H1 (cell line): Measurements from ENCODE around the gene DDAH2. TPM values are rescaled to one million over a fixed set of nuclear protein-coding genes. Genes with fewer than 3 reads are reported as not detected.

Source experiments
- CTCF ChIA-PET: fragments of 300-600 bp; sonication (Branson Sonifier 250); formaldehyde crosslinking; loops from one replicate; lab custom pipeline; 2021; ENCODE audit not compliant: partially characterized antibody; lab: Charles Lee
- POLR2A ChIA-PET: fragments of 300-600 bp; sonication (Branson Sonifier 250); formaldehyde crosslinking; loops from one replicate; lab custom pipeline; 2021; ENCODE audit warnings: inconsistent platforms; ENCODE audit not compliant: partially characterized antibody; lab: Charles Lee
- DNase-seq, 2 experiments: peaks; one replicate each; pipeline versions ENCODE4 v3.0.0 to v3.0.0-alpha.2; 2010 to 2022; ENCODE audit warnings: low spot score in 2 of 2, low read depth in 1 of 2, mixed read lengths in 1 of 2
- FAIRE-seq: peaks from 2 replicates; lab custom pipeline; 2011; peaks lifted over from hg19 to GRCh38; lab: Jason Lieb, UNC
- H2AFZ ChIP-seq: 2 replicates; pipeline ENCODE4 v1.8.1; 2012; ENCODE audit warnings: low read length, inconsistent platforms
- H2AK5ac ChIP-seq: 2 replicates; pipeline ENCODE4 v1.6.1; 2013; ENCODE audit warnings: low read depth, low read length
- H2BK120ac ChIP-seq: replicated peaks from 2 replicates; pipeline ENCODE3; 2013; ENCODE audit warnings: low read depth, low read length, inconsistent platforms
- H2BK12ac ChIP-seq: 2 replicates; pipeline ENCODE4 v1.6.1; 2013; ENCODE audit warnings: low read depth, low read length
- H2BK15ac ChIP-seq: 2 replicates; pipeline ENCODE4 v1.6.1; 2013; ENCODE audit warnings: low read length
- H2BK20ac ChIP-seq: 2 replicates; pipeline ENCODE4 v1.6.1; 2013; ENCODE audit warnings: low read length
- H2BK5ac ChIP-seq: 2 replicates; pipeline ENCODE4 v1.6.1; 2013; ENCODE audit warnings: low read depth, low read length
- H3K14ac ChIP-seq: 2 replicates; pipeline ENCODE4 v1.6.1; 2013; ENCODE audit warnings: inconsistent platforms; ENCODE audit not compliant: insufficient read length
- H3K18ac ChIP-seq: 2 replicates; pipeline ENCODE4 v1.6.1; 2013; ENCODE audit warnings: low read length; ENCODE audit errors: extremely low read depth
- H3K23ac ChIP-seq: 2 replicates; pipeline ENCODE4 v1.6.1; 2013; ENCODE audit warnings: inconsistent platforms; ENCODE audit not compliant: insufficient read length
- H3K23me2 ChIP-seq: 2 replicates; pipeline ENCODE4 v1.6.1; 2013; ENCODE audit warnings: low read depth, low read length
- H3K27ac ChIP-seq: 2 replicates; pipeline ENCODE4 v1.6.1; 2011; ENCODE audit warnings: low read depth, low read length, inconsistent platforms
- H3K27me3 ChIP-seq, 4 experiments: replicated peaks in 1 of 4; 1 replicate in 1 of 4; 2 replicates in 3 of 4; pipeline versions ENCODE4 v1.6.1 to v1.8.1; 2011 to 2013; ENCODE audit warnings: low read length in 3 of 4, mild to moderate bottlenecking in 3 of 4, inconsistent platforms in 2 of 4, mixed read lengths in 2 of 4, moderate library complexity in 1 of 4; ENCODE audit not compliant: control insufficient read depth in 3 of 4, insufficient read depth in 3 of 4; ENCODE audit errors: extremely low read depth in 1 of 4
- H3K36me3 ChIP-seq, 4 experiments: 2 replicates each; pipeline versions ENCODE4 v1.6.1 to v1.8.1; 2011 to 2013; ENCODE audit warnings: mild to moderate bottlenecking in 4 of 4, low read length in 3 of 4, moderate library complexity in 2 of 4, control low read depth in 1 of 4, inconsistent platforms in 1 of 4; ENCODE audit not compliant: insufficient read depth in 4 of 4, control insufficient read depth in 2 of 4
- H3K4ac ChIP-seq: replicated peaks from 2 replicates; pipeline ENCODE3; 2013; ENCODE audit warnings: low read length, low read depth, mixed read lengths, inconsistent platforms; ENCODE audit not compliant: insufficient read length
- H3K4me1 ChIP-seq, 4 experiments: replicated peaks in 1 of 4; 1 replicate in 1 of 4; 2 replicates in 3 of 4; pipeline versions ENCODE4 v1.6.1 to v1.8.1; 2011 to 2013; ENCODE audit warnings: low read length in 3 of 4, inconsistent platforms in 2 of 4, mixed read lengths in 1 of 4; ENCODE audit not compliant: insufficient read depth in 4 of 4, control insufficient read depth in 3 of 4
- H3K4me2 ChIP-seq, 2 experiments: 2 replicates each; pipeline versions ENCODE4 v1.6.1 to v1.8.1; 2011 to 2013; ENCODE audit warnings: low read depth in 2 of 2, low read length in 2 of 2, control low read depth in 1 of 2, inconsistent platforms in 1 of 2, mild to moderate bottlenecking in 1 of 2; ENCODE audit not compliant: insufficient read depth in 1 of 2
- H3K4me3 ChIP-seq, 4 experiments: fragments of 200-600, 300-600 bp in 1 of 4; sonication (generic), shearing (Covaris generic), sonication (Bioruptor Twin) in 1 of 4; 2 replicates each; pipeline versions ENCODE4 v1.5.1 to v1.8.1; 2011 to 2016; ENCODE audit warnings: low read length in 4 of 4, low read depth in 3 of 4, control low read depth in 2 of 4, inconsistent platforms in 2 of 4, mild to moderate bottlenecking in 2 of 4, mixed read lengths in 1 of 4, moderate library complexity in 1 of 4; ENCODE audit not compliant: insufficient read depth in 2 of 4; ENCODE audit errors: extremely low read depth in 1 of 4
- H3K56ac ChIP-seq: replicated peaks from 2 replicates; pipeline ENCODE3; 2013; ENCODE audit warnings: low read depth, mild to moderate bottlenecking, mixed read lengths, low read length, inconsistent platforms; ENCODE audit not compliant: insufficient read length
- H3K79me1 ChIP-seq: 2 replicates; pipeline ENCODE4 v1.6.1; 2013; ENCODE audit warnings: low read depth, low read length, control low read depth
- H3K79me2 ChIP-seq, 2 experiments: 2 replicates each; pipeline versions ENCODE4 v1.6.1 to v1.8.1; 2012 to 2013; ENCODE audit warnings: low read length in 2 of 2, mild to moderate bottlenecking in 2 of 2, inconsistent platforms in 1 of 2; ENCODE audit not compliant: insufficient read depth in 2 of 2, control insufficient read depth in 1 of 2
- H3K9ac ChIP-seq, 4 experiments: replicated peaks in 1 of 4; 1 replicate in 1 of 4; 2 replicates in 3 of 4; pipeline versions ENCODE4 v1.6.1 to v1.8.1; 2011 to 2013; ENCODE audit warnings: low read depth in 3 of 4, low read length in 3 of 4, control low read depth in 2 of 4, mild to moderate bottlenecking in 2 of 4, moderate library complexity in 2 of 4, inconsistent platforms in 1 of 4; ENCODE audit errors: extremely low read depth in 1 of 4
- H3K9me3 ChIP-seq, 2 experiments: 2 replicates each; pipeline versions ENCODE4 v1.6.1 to v1.8.1; 2012 to 2013; ENCODE audit warnings: mild to moderate bottlenecking in 2 of 2, moderate library complexity in 2 of 2, control low read depth in 1 of 2, inconsistent platforms in 1 of 2, low read depth in 1 of 2, low read length in 1 of 2, mixed read lengths in 1 of 2; ENCODE audit not compliant: insufficient read depth in 2 of 2
- H4K20me1 ChIP-seq, 2 experiments: replicated peaks in 1 of 2; 2 replicates each; pipeline versions ENCODE3 to v1.8.1; 2011 to 2013; ENCODE audit warnings: inconsistent platforms in 2 of 2, low read length in 2 of 2, mild to moderate bottlenecking in 1 of 2; ENCODE audit not compliant: insufficient read depth in 2 of 2, control insufficient read depth in 1 of 2
- H4K5ac ChIP-seq: 2 replicates; pipeline ENCODE4 v1.6.1; 2013; ENCODE audit warnings: low read length, low read depth, mixed read lengths, inconsistent platforms; ENCODE audit not compliant: insufficient read length
- H4K8ac ChIP-seq: 2 replicates; pipeline ENCODE4 v1.8.0; 2013; ENCODE audit warnings: mild to moderate bottlenecking, moderate library complexity, low read length, inconsistent platforms; ENCODE audit not compliant: insufficient read depth; ENCODE audit errors: extremely low read depth
- H4K91ac ChIP-seq: replicated peaks from 2 replicates; pipeline ENCODE3; 2013; ENCODE audit warnings: low read length, mixed read lengths, inconsistent platforms; ENCODE audit not compliant: insufficient read length
- CTBP2 ChIP-seq: IDR thresholded peaks from 2 replicates; pipeline ENCODE4 v1.7.0; 2011; ENCODE audit warnings: borderline replicate concordance, mild to moderate bottlenecking, moderate library complexity, mixed read lengths, low read length; ENCODE audit not compliant: insufficient read depth, insufficient read length
- HDAC2 ChIP-seq, 2 experiments: fragments of 300-600 bp in 1 of 2; sonication (generic) in 1 of 2; IDR thresholded peaks; 2 replicates each; pipeline ENCODE4 v1.6.1; 2011 to 2012; ENCODE audit warnings: low read depth in 2 of 2, low read length in 2 of 2, mild to moderate bottlenecking in 2 of 2, moderate library complexity in 2 of 2, borderline replicate concordance in 1 of 2, inconsistent platforms in 1 of 2
- MAX ChIP-seq: IDR thresholded peaks from 2 replicates; pipeline ENCODE4 v1.6.1; 2012; ENCODE audit warnings: inconsistent platforms
- TCF12 ChIP-seq: IDR thresholded peaks from 2 replicates; pipeline ENCODE4 v1.6.1; 2011; ENCODE audit warnings: low read depth, mild to moderate bottlenecking, low read length
- WGBS, 2 experiments: shearing (Covaris generic) in 1 of 2; methylation state at CpG; one replicate each; pipeline versions ENCODE4 v1.1.6 to v1.1.7; 2013 to 2015; ENCODE audit warnings: low lambda C conversion rate in 2 of 2, mixed read lengths in 2 of 2, inconsistent platforms in 1 of 2, low coverage in 1 of 2, missing lambda C conversion rate in 1 of 2; ENCODE audit not compliant: insufficient replicate concordance in 2 of 2, insufficient coverage in 1 of 2, insufficient read length in 1 of 2; ENCODE audit errors: extremely low coverage in 1 of 2, missing lambda C conversion rate in 1 of 2; 5-methylcytosine and 5-hydroxymethylcytosine counted together
- long read RNA-seq, 2 experiments: library from RNA in 1 of 2; library from capped mRNA in 1 of 2; stranded (forward); transcript quantifications; one replicate each; pipeline ENCODE4 v2.0.0, GENCODE V29; 2021; ENCODE audit warnings: inconsistent platforms in 1 of 2
- polyA minus RNA-seq, 3 experiments: library from RNA; depleted of rRNA, polyadenylated mRNA; stranded (reverse); fragments of >200 nt; gene quantifications; 1 replicate in 2 of 3; 2 replicates in 1 of 3; pipeline ENCODE4 v1.2.3, GENCODE V29; 2011
- polyA plus RNA-seq, 7 experiments: library from polyadenylated mRNA; depleted of rRNA in 3 of 7; stranded (reverse) in 5 of 7; unstranded in 2 of 7; fragments of >200 nt in 5 of 7; fragments of 200-250 nt in 2 of 7; gene quantifications; 1 replicate in 5 of 7; 2 replicates in 1 of 7; 4 replicates in 1 of 7; pipeline versions ENCODE4 v1.2.1 to v1.2.3, GENCODE V29; 2011 to 2013; ENCODE audit warnings: missing spikeins in 2 of 7, mixed read lengths in 2 of 7
- total RNA-seq: library from RNA; stranded (reverse); fragmentation: NEBNext Ultra II Directional; extraction: Animal tissue kit (Norgen Biotek cat#: 25700); gene quantifications from 2 replicates; pipeline ENCODE4 v1.2.1, GENCODE V29; 2021

Gene DDAH2, protein sequence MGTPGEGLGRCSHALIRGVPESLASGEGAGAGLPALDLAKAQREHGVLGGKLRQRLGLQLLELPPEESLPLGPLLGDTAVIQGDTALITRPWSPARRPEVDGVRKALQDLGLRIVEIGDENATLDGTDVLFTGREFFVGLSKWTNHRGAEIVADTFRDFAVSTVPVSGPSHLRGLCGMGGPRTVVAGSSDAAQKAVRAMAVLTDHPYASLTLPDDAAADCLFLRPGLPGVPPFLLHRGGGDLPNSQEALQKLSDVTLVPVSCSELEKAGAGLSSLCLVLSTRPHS
- total RNA-seq (53.3 and 55.5 TPM in 2 replicates), polyA plus RNA-seq (2011; rRNA removed) (73.5 and 104 TPM in 2 replicates), polyA minus RNA-seq (2011; rRNA and poly(A)+ RNA removed) (15.2 and 19.8 TPM in 2 replicates)
- 80.1 TPM for polyA plus RNA-seq (2011; cell fraction: cytosol; rRNA removed)
- polyA plus RNA-seq (2011; cell fraction: nucleus; rRNA removed): 78.9 TPM
- polyA plus RNA-seq (2012, experiment 1 of 2): 46.0 to 78.4 TPM (median 71.9 TPM) in 4 replicates
- 53.9 TPM for polyA plus RNA-seq (2012, experiment 2 of 2)
- 32.1 TPM for polyA plus RNA-seq (2013, experiment 1 of 2)
- 36.0 TPM for polyA plus RNA-seq (2013, experiment 2 of 2)
- 28.8 TPM for polyA minus RNA-seq (2011; cell fraction: cytosol; rRNA and poly(A)+ RNA removed)
- polyA minus RNA-seq (2011; cell fraction: nucleus; rRNA and poly(A)+ RNA removed): 13.7 TPM
- long read RNA-seq, experiment 1, transcript DDAH2-212 (6 exons, 1,688 nt): minor isoform, 5 of 24 reads
- long read RNA-seq, experiment 1, transcript DDAH2-213 (7 exons, 1,688 nt): major isoform, 11 of 24 reads
- long read RNA-seq, experiment 1, partial matches to known transcripts: 6 of 24 reads
- long read RNA-seq, experiment 1, other reads (novel, unspliced or antisense): 1 of 24 reads
- long read RNA-seq, experiment 2, transcript DDAH2-213 (7 exons, 1,688 nt): major isoform, 127 of 183 reads
- long read RNA-seq, experiment 2, transcript DDAH2-211 (7 exons, 1,330 nt): minor isoform, 7 of 183 reads
- long read RNA-seq, experiment 2, transcript DDAH2-212 (6 exons, 1,688 nt): minor isoform, 29 of 183 reads
- long read RNA-seq, experiment 2, partial matches to known transcripts: 3 of 183 reads
- long read RNA-seq, experiment 2, other reads (novel, unspliced or antisense): 15 of 183 reads

- TF ChIP-seq TCF12 (peak; percentile 98), CTBP2 (no peak), HDAC2 (IDR thresholded peaks at IDR 0.05; ENCODE audit: borderline replicate concordance in 1 of 2, low read depth in 2 of 2, low read length in 2 of 2) (0 out of 4 replicates have a peak, but pooled peaks of 1 of the 2 experiments have one; percentile 62), MAX (no peak)
- no peak within 1 kb of the TSS for H3K14ac ChIP-seq
- H3K23ac ChIP-seq: no peak within 1 kb of the TSS
- peak within 1 kb of the TSS; percentile 63 for H3K4ac ChIP-seq
- H3K18ac ChIP-seq: peak within 1 kb of the TSS; percentile 52
- H3K4me2 ChIP-seq: peak within 1 kb of the TSS; percentile 31 to 90
- peak within 1 kb of the TSS; percentile 49; the same call in 1 of the 2 replicates for H3K27ac ChIP-seq
- peaks cover 0 to 3% of the 10 kb centered on the region in 2 experiments; a peak in 2 of 4 replicates for H3K79me2 ChIP-seq
- peak within 1 kb of the TSS; percentile 27 for H4K91ac ChIP-seq
- H3K4me3 ChIP-seq: peak within 1 kb of the TSS; percentile 56 to 91 (median 83)
- H4K20me1 ChIP-seq: peaks cover 0 to 1% of the 10 kb centered on the region in 2 experiments
- H4K8ac ChIP-seq: peak within 1 kb of the TSS; percentile 86
- H3K4me1 ChIP-seq: peaks cover 3 to 13% (median 7%) of the 10 kb centered on the region in 4 experiments
- peaks cover 8 to 37% (median 31%) of the 10 kb centered on the region in 4 experiments for H3K36me3 ChIP-seq
- peaks cover 6% of the 10 kb centered on the region; the same call in 1 of the 2 replicates for H3K79me1 ChIP-seq
- no peaks in the 10 kb centered on the region for H3K27me3 ChIP-seq
- DNase-seq: no peak
- H2AK5ac ChIP-seq: no peak within 1 kb of the TSS
- CTCF ChIA-PET: interaction anchor here (0.5 to 8.9 kb wide), 30 partner anchors 8 to 190 kb away, joined by 3 to 89 read pairs (median 4); partner anchors contain the start of genes ABHD16A, C6orf47, LSM2 and LY6G6D
- peaks cover 2% of the 10 kb centered on the region; the same call in 1 of the 2 replicates for H3K23me2 ChIP-seq
- H2BK5ac ChIP-seq: no peak within 1 kb of the TSS; the same call in none of the 2 replicates
- H2AFZ ChIP-seq: peak within 1 kb of the TSS; percentile 92; the same call in 1 of the 2 replicates
- FAIRE-seq: no peak
- peak within 1 kb of the TSS; percentile 84 for H4K5ac ChIP-seq
- peak within 1 kb of the TSS; percentile 62 to 75 (median 71) for H3K9ac ChIP-seq
- POLR2A ChIA-PET: interaction anchor here (0.5 to 4.2 kb wide), 30 partner anchors 8 to 427 kb away, joined by 3 to 57 read pairs (median 6); partner anchors contain the start of genes ABHD16A, ATP6V1G2, BAG6 and C6orf47
- peak within 1 kb of the TSS; percentile 87 for H3K56ac ChIP-seq
- WGBS, 2 experiments: 61% methylated on average over 27 of the region's 36 CpGs; no CpG with 5 or more reads in 1 of the 2 experiments
- H2BK20ac ChIP-seq: no peak within 1 kb of the TSS
- peak within 1 kb of the TSS; percentile 61; the same call in 1 of the 2 replicates for H2BK15ac ChIP-seq
- peak within 1 kb of the TSS; percentile 92; the same call in 1 of the 2 replicates for H2BK12ac ChIP-seq
- H2BK120ac ChIP-seq: no peak within 1 kb of the TSS
- H3K9me3 ChIP-seq: no peaks in the 10 kb centered on the region
These were observed at the start of gene DDAH2 for GRCh38 chr6:31728767-31729514. DDAH2 (minus strand) TSS chr6:31729299; CDS start chr6:31729161, 138 bp downstream.
